Coronary artery (tissue), 2 donors: Measurements from ENCODE around the gene CDS2.

Source experiments
- DNase-seq: peaks from one replicate; pipeline ENCODE4 v3.0.0-alpha.2; 2017; ENCODE audit warnings: low spot score
- H3K27ac ChIP-seq, 2 donors: fragments of 200-600 bp; sonication (generic); one replicate each; pipeline ENCODE4 v1.5.1; 2016 to 2019
- H3K4me3 ChIP-seq: fragments of 200-600 bp; sonication (generic); 2 replicates; pipeline ENCODE4 v1.5.1; 2016; ENCODE audit warnings: mild to moderate bottlenecking, moderate library complexity
- TF ChIP-seq, protein P1 (sequence below): fragments of 200-600 bp; sonication (generic); IDR thresholded peaks from one replicate; pipeline ENCODE4 v1.5.1; 2019; ENCODE audit warnings: antibody characterized with exemption

CDS2 gene

DNA sequence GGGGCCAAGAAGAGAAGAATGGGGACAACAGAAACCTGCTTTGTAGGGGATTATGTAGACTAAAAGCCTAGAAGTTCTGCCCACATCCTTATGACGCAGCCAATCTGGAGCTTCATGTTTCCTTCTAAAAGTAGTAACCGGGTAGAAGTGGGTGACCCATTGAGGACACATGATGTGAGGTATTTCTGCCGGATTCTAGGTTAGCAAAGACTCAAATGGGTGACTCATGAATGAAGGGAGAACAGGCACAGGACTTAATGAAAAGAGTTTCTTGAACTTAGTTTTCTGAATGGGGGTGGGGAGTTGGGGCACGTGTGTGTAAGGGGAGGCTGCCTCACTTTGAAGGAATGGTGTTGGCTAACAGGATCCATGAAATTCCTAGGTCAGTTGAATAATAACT, 68.8 kb downstream of the CDS2 start:
- no peak for DNase-seq
- TF ChIP-seq, protein P1, sequence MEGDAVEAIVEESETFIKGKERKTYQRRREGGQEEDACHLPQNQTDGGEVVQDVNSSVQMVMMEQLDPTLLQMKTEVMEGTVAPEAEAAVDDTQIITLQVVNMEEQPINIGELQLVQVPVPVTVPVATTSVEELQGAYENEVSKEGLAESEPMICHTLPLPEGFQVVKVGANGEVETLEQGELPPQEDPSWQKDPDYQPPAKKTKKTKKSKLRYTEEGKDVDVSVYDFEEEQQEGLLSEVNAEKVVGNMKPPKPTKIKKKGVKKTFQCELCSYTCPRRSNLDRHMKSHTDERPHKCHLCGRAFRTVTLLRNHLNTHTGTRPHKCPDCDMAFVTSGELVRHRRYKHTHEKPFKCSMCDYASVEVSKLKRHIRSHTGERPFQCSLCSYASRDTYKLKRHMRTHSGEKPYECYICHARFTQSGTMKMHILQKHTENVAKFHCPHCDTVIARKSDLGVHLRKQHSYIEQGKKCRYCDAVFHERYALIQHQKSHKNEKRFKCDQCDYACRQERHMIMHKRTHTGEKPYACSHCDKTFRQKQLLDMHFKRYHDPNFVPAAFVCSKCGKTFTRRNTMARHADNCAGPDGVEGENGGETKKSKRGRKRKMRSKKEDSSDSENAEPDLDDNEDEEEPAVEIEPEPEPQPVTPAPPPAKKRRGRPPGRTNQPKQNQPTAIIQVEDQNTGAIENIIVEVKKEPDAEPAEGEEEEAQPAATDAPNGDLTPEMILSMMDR = no peak
- H3K4me3 ChIP-seq = no peak overlapping the region
- H3K27ac ChIP-seq = no peak overlapping the region

DNA sequence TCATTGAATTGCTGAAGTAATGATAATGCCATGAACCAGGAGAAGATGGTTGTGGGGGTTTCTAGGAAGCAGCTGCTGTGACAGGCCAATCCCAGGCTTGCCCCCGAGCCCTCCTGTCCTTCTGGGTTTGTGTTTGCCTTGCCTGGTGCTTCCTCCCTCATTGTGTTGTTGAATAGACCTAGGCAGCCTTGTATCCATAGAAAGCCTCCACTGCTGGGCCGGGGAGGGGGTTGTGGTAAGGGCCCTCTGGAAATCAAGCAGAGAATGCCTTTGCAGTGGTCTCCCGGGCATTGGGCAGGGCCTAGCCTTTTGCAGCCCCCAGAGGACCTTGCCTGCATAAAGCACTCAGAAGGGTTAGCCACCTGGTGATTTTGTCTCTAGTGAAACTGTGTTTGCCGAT, 69.3 kb downstream of the CDS2 start:
- Histone ChIP-seq H3K27ac (no peak overlapping the region), H3K4me3 (no peak overlapping the region)
- no peak for DNase-seq
- TF ChIP-seq, protein P1 = no peak

DNA sequence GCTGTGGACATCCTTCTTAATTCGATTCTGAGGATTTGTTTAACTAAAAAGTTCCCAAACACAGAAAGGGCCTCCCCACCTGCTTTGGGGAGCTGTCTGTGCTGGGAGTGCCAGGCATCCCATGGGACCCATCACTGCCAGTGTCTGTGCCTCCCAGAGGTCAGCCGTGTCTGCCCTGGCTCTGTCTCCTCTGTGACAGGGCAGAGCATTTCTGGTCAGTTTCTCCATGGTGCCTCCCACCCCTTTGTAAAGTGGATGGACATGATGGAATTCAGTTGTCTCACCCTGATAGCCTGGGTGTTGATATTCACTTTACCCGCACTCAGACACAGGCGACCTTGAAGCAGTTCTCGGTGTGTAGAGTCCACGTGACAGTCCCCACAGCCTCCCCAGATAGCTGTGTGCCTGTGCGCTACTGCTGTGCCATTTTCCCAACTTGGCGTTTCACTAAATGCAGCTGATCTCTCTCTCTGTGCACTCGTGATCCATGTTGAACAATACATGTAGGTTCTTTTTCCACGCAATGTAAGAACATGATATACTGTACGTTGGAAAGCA, 70.5 kb downstream of the CDS2 start:
- TF ChIP-seq, protein P1 = no peak
- no peak overlapping the region for H3K27ac ChIP-seq
- no peak overlapping the region for H3K4me3 ChIP-seq
- DNase-seq = no peak

DNA sequence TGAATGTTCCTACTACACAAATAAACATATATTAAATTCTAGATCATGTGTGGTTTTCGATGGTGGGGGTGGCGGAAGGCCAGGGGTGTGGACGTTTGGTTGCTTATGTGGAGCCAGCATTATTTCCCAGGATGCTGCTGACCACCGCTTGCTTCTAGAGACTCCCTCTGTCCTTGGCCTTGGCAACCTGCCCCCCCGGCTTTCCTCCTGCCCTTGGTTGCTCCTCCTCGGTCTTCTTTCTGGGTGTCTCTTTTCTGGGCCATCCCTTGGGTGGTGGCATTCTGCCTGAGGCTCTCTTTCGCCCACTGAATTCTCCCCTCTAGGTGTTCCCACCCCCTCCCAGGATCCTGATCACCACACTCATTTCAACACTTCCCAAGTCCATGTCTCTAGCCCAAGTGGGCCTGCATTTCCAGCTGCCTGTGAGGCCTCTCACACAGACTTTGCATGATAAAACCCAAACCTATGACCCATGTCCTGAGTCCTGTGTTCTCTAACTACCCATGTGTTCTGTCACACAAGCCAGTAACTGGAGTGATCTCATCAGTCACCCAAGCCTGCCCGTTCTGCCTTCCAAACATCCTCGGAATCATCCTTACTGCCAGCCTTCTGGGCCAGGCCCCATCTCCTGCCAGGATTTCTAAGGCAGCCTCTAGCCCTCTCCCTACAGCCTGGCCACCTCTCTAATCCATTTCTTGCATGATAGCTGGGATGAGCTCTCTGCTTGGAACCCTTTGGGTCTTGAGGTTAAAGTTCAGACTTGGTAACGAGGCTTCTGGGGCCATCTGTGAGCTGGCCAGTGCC, 71.2 kb downstream of the CDS2 start:
- Histone ChIP-seq H3K4me3 (no peak overlapping the region), H3K27ac (no peak overlapping the region)
- TF ChIP-seq, protein P1 = no peak
- no peak for DNase-seq

GRCh38 chr20:5198651-5198924, 71.8 kb downstream of the CDS2 start:
- no peak overlapping the region for H3K4me3 ChIP-seq
- TF ChIP-seq, protein P1 = no peak
- DNase-seq = no peak
- no peak overlapping the region for H3K27ac ChIP-seq

DNA sequence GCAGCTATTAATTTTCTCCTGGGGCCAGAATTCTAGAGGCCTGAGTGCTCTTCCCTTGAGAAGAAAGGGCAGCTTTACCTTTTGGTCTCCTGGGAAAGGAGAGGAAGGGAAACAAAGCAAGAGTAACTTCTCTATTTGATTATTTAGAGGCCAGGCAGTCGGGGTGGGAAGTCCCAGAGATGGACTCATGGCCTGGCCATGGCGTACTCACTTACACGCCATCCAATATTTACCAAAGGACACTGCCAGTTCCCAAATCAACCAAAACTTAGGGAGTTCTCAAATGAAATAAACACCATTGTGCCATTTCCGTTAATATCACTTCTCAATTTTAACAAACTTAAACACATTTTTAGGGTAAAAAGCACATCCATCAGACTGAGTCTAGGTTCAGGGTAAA, 76.6 kb downstream of the CDS2 start:
- Histone ChIP-seq H3K27ac (no peak overlapping the region), H3K4me3 (no peak overlapping the region)
- TF ChIP-seq, protein P1 = no peak
- DNase-seq = no peak
